Measurements from ENCODE around the gene FMN2. TPM values are rescaled to one million over a fixed set of nuclear protein-coding genes. Genes with fewer than 3 reads are reported as not detected.

Gene FMN2
- total RNA-seq, 2 donors from 2014 or later = 0.26 to 0.33 TPM

DNA sequence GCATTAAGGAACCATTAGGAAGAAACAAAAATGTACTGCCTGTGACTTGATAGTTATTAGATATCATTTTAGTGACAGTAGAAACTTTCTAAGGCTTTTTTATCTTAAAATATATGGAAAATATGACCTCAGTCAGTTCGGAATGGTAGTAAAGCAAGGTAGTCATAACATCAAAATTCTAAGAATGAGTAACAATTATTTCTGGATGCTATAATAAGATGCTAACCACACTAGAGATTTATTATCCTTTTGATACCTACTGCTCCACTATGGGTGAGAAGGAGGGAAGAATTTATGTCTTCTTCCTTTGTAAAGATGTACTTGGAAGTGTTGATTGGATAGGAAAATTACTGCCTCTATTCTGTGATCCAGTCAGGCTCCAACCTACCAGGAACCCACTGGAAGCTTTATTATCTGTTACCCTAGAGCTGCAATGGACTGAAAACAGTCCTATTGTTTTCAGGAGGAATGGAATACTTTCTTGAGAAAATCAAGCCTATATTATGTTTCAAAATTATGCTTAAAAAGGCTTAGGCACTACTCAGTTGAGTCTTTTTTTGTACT lies 8.8 kb downstream of the FMN2 start:
- no peaks in the 10 kb centered on the region for H3K27me3 ChIP-seq
- H3K9me3 ChIP-seq = no peaks in the 10 kb centered on the region
- intact Hi-C loops (cut with DNase I) = no loop called here
- DNase-seq = no peak
- 39 to 56% methylated on average over 1 of the region's 1 CpG for WGBS, 2 donors
- no peaks in the 10 kb centered on the region for H3K4me1 ChIP-seq
- no peak overlapping the region for H3K4me3 ChIP-seq
- H3K27ac ChIP-seq = no peak overlapping the region
- TF ChIP-seq, protein P1, sequence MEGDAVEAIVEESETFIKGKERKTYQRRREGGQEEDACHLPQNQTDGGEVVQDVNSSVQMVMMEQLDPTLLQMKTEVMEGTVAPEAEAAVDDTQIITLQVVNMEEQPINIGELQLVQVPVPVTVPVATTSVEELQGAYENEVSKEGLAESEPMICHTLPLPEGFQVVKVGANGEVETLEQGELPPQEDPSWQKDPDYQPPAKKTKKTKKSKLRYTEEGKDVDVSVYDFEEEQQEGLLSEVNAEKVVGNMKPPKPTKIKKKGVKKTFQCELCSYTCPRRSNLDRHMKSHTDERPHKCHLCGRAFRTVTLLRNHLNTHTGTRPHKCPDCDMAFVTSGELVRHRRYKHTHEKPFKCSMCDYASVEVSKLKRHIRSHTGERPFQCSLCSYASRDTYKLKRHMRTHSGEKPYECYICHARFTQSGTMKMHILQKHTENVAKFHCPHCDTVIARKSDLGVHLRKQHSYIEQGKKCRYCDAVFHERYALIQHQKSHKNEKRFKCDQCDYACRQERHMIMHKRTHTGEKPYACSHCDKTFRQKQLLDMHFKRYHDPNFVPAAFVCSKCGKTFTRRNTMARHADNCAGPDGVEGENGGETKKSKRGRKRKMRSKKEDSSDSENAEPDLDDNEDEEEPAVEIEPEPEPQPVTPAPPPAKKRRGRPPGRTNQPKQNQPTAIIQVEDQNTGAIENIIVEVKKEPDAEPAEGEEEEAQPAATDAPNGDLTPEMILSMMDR (IDR thresholded peaks at IDR 0.05) = no peak
- TF ChIP-seq POLR2A (IDR thresholded peaks at IDR 0.05) = no peak
- no peaks in the 10 kb centered on the region for H3K36me3 ChIP-seq (replicated peaks in 1 of 2; ENCODE audit: insufficient read depth in 1 of 2, low read depth in 2 of 2)
- ATAC-seq = no peak

DNA sequence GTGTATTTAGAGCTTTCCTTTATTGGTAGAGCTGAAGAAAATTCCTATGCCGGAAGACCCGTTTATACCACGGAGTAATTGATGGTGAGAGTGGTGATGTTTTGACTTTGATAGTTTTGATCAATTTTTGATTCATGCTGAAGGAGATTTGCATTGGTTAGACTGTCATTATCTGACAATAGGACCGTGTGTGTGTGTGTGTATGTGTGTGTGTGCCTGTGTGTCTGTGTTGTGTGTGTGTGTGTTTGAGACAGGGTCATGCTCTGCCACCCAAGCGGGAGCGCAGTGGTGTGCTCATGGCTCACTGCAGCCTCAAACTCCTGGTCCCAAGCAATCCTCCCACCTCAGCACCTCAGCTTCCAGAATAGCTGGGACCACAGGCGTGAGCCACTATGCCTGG lies 9.6 kb downstream of the FMN2 start:
- no peaks in the 10 kb centered on the region for H3K27me3 ChIP-seq
- DNase-seq = no peak
- intact Hi-C loops (cut with DNase I) = no loop called here
- no peak overlapping the region for H3K27ac ChIP-seq
- H3K4me3 ChIP-seq = no peak overlapping the region
- no peak for ATAC-seq
- H3K36me3 ChIP-seq (replicated peaks in 1 of 2; ENCODE audit: insufficient read depth in 1 of 2, low read depth in 2 of 2) = no peaks in the 10 kb centered on the region
- TF ChIP-seq, protein P1 (IDR thresholded peaks at IDR 0.05) = no peak
- no peak for TF ChIP-seq POLR2A (IDR thresholded peaks at IDR 0.05)
- no peaks in the 10 kb centered on the region for H3K4me1 ChIP-seq
- WGBS, 2 donors = 66 to 70% methylated on average over 7 of the region's 7 CpGs
- H3K9me3 ChIP-seq = no peaks in the 10 kb centered on the region

DNA sequence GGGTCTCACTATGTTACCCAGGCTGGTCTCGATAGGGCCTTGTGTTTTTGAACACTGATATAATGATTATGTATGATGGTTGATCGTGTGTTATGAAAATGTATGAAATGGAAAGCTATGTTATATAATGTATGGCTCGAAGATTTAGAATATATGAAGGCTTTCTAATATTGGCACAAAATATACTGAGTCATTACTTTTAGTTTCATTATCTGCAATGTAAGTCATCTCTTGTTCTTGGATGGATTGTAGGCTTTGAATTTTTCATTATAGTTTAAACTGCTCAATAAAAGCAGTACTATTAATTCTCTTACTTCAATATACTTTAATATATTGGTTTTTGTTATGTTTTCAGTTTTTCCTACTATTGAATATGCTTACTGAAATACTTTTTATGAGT lies 10.1 kb downstream of the FMN2 start:
- no peaks in the 10 kb centered on the region for H3K9me3 ChIP-seq
- DNase-seq = no peak
- intact Hi-C loops (cut with DNase I) = no loop called here
- H3K27ac ChIP-seq = no peak overlapping the region
- TF ChIP-seq, protein P1 (IDR thresholded peaks at IDR 0.05) = no peak
- TF ChIP-seq POLR2A (IDR thresholded peaks at IDR 0.05) = no peak
- no peak for ATAC-seq
- H3K4me1 ChIP-seq = no peaks in the 10 kb centered on the region
- 72 to 79% methylated on average over 3 of the region's 3 CpGs for WGBS, 2 donors
- no peaks in the 10 kb centered on the region for H3K36me3 ChIP-seq (replicated peaks in 1 of 2; ENCODE audit: insufficient read depth in 1 of 2, low read depth in 2 of 2)
- no peak overlapping the region for H3K4me3 ChIP-seq
- no peaks in the 10 kb centered on the region for H3K27me3 ChIP-seq

DNA sequence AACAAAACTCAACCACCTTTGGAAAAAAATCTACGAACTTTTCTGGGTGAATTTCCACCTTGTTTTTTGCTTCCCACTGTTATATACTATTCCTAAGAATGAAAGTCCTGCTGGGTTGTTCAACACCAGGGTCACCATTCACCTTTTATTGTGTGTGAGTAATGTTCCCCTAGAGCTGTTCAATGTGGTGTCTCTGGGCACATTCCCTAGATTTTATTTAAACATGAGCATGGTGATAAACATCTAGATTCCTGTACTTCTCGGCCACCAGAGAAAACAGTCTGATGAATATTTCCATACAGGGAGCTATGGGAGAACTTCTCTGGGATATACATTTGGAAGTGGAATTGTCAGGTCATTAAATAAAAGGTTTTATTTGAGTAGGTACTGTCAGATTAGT lies 13.0 kb downstream of the FMN2 start:
- 49 to 50% methylated on average over 2 of the region's 2 CpGs for WGBS, 2 donors
- DNase-seq = no peak
- Histone ChIP-seq H3K36me3 (replicated peaks in 1 of 2; ENCODE audit: insufficient read depth in 1 of 2, low read depth in 2 of 2) (no peaks in the 10 kb centered on the region), H3K4me1 (no peaks in the 10 kb centered on the region), H3K27me3 (no peaks in the 10 kb centered on the region), H3K9me3 (no peaks in the 10 kb centered on the region), H3K27ac (no peak overlapping the region), H3K4me3 (no peak overlapping the region)
- no peak for ATAC-seq
- intact Hi-C loops (cut with DNase I) = no loop called here
- TF ChIP-seq, protein P1 (IDR thresholded peaks at IDR 0.05) = no peak
- no peak for TF ChIP-seq POLR2A (IDR thresholded peaks at IDR 0.05)

DNA sequence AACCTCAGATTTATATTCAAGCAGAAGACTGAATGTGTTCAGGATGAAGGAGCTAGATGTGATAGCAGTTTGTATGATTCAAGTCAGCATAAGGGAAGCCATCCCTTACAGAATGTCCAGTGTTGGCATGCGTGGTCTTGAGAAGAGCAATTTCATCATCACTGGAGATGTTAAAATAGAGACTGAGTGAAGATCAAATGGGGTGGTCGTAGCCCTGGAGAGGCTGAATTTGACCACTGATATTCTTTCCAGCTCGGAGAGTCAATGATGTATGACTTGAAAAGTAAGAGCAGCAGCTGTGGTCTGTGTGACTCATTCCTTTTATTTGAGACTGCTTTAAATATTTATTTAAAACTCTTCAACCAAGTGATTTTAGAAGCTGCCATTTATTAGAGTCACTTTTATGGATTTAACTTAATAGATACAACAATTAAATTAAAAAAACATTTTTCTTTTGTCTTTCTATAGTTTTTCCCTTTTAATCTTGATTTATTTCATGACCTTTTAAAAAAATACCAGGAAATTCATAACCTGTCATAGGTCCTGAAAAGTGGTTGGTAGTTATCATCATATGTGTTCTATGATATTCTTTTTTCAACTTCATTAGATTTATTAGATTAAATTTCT lies 15.5 kb downstream of the FMN2 start:
- 53 to 61% methylated on average over 3 of the region's 3 CpGs for WGBS, 2 donors
- no peak for ATAC-seq
- Histone ChIP-seq H3K4me3 (no peak overlapping the region), H3K36me3 (replicated peaks in 1 of 2; ENCODE audit: insufficient read depth in 1 of 2, low read depth in 2 of 2) (no peaks in the 10 kb centered on the region), H3K4me1 (no peaks in the 10 kb centered on the region), H3K9me3 (no peaks in the 10 kb centered on the region), H3K27me3 (no peaks in the 10 kb centered on the region), H3K27ac (no peak overlapping the region)
- DNase-seq = no peak
- intact Hi-C loops (cut with DNase I) = no loop called here
- TF ChIP-seq POLR2A (IDR thresholded peaks at IDR 0.05) = no peak
- TF ChIP-seq, protein P1 (IDR thresholded peaks at IDR 0.05) = no peak

Data from body of pancreas (tissue), 4 donors.